GM13977 (cell line): ENCODE results near the gene TIMM17A.

ENCODE experiments used
- DNase-seq: peaks from one replicate; pipeline ENCODE4 v3.0.0; 2012; ENCODE audit warnings: low spot score
- in situ Hi-C: fragments of 300-500 bp; cut with MboI; formaldehyde crosslinking; loops from one replicate; pipeline ENCODE4 v1.12.0; 2022; ENCODE audit warnings: low sequenced_read_pairs, low pct_unique_long_range_greater_than_20kb, mixed read lengths, inconsistent platforms; ENCODE audit not compliant: unreplicated experiment
- TF ChIP-seq, protein P1 (sequence below): IDR thresholded peaks from 2 replicates; pipeline ENCODE4 v1.5.1; 2012; ENCODE audit warnings: mild to moderate bottlenecking, control low read depth; ENCODE audit not compliant: insufficient read depth; ENCODE audit errors: extremely low read depth, missing control alignments

Gene TIMM17A

GRCh38 chr1:201982623-201983379 is 27.5 kb downstream of the TIMM17A start, which contains the start of gene RNPEP:
Gene RNPEP, plus strand, starts transcription at chr1:201982648. Its CDS starts 19 bp downstream, at chr1:201982667.
- DNase-seq, result peak; percentile 92
- TF ChIP-seq, protein P1, sequence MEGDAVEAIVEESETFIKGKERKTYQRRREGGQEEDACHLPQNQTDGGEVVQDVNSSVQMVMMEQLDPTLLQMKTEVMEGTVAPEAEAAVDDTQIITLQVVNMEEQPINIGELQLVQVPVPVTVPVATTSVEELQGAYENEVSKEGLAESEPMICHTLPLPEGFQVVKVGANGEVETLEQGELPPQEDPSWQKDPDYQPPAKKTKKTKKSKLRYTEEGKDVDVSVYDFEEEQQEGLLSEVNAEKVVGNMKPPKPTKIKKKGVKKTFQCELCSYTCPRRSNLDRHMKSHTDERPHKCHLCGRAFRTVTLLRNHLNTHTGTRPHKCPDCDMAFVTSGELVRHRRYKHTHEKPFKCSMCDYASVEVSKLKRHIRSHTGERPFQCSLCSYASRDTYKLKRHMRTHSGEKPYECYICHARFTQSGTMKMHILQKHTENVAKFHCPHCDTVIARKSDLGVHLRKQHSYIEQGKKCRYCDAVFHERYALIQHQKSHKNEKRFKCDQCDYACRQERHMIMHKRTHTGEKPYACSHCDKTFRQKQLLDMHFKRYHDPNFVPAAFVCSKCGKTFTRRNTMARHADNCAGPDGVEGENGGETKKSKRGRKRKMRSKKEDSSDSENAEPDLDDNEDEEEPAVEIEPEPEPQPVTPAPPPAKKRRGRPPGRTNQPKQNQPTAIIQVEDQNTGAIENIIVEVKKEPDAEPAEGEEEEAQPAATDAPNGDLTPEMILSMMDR, result no peak
- in situ Hi-C loops, result no loop called here

DNA sequence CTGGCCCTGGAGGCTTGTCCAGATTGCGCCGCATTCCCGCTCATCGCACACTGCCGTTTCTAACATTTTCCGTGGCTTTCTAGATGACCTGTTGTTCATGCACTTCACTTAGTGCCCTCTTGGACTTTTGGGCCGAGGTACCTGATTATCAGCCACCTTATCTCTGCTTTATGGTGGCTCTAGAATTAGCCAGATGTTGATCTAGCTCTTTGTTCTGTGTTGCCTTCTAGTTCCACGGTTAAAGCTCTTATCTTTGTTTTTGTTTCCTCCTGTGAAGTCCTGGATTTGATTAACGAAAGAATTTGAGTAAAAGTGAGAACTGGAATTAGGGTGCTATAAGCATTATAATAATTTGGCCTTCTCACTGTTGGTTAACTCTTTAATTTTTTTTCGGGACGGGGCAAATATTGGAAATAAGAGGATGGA is 28.1 kb downstream of the TIMM17A start:
- in situ Hi-C loops, result no loop called here
- peak; percentile 61 for DNase-seq
- TF ChIP-seq, protein P1, result no peak

DNA sequence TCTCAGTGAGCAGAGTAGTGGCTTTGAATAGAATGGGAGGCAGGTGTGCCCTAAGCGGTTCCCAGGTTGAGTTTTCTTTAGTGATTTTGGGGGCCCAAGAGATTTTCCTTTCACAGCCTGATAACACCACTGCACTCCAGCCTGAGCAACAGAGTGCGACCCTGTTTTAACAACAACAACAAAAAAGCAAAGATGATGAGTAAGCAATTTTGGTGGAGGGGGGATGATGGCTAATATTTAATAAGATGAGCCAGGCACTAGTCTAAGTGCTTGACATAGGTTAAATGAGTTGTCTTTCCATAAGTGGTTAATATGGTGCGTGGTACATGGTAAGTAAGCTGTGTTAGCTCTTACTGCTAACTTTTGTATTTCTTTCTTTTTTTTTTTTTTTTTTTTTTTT is 29.1 kb downstream of the TIMM17A start:
- in situ Hi-C loops, result no loop called here
- TF ChIP-seq, protein P1, result no peak
- no peak for DNase-seq

- in situ Hi-C loops, result no loop called here
- no peak for DNase-seq
- TF ChIP-seq, protein P1, result no peak
Measured at GRCh38 chr1:201985355-201985754, 30.1 kb downstream of the TIMM17A start.

- DNase-seq, result no peak
- in situ Hi-C loops, result no loop called here
- TF ChIP-seq, protein P1, result no peak
Measured at GRCh38 chr1:201988601-201989000, 33.3 kb downstream of the TIMM17A start.

DNA sequence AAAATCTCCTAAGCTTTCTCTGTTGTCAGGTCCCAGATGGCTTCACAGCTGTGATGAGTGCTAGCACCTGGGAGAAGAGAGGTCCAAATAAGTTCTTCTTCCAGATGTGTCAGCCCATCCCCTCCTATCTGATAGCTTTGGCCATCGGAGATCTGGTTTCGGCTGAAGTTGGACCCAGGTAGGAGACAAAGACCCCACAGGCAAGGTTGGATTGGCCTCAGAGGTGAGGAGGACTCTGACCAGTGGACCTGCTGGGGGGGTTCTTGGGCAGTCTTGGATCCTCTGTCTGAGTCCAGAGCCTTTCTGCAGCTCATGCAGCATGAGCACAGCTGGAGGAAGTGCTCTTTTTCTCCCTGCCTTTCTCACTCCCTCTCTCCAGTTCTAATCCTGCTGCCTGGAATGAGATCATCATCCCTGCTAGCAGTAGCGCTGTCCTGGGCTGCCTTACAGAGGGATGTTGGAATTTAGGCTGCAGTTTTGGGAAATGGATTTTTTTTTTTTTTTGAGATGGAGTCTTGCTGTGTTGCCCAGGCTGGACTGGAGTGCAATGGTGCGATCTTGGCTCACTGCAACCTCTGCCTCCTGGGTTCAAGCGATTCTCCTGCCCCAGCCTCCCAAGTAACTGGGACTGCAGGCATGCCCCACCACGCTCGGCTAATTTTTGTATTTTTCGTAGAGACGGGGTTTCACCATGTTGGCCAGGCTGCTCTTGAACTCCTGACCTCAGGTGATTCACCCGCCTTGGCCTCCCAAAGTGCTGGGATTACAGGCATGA is 34.2 kb downstream of the TIMM17A start:
- in situ Hi-C loops, result no loop called here
- TF ChIP-seq, protein P1, result no peak
- DNase-seq, result no peak
